Keratinocyte (primary cell): ENCODE results near the gene ZNF749.

Source experiments
- CTCF ChIP-seq, 3 experiments: IDR thresholded peaks in 1 of 3; conservative IDR thresholded peaks in 1 of 3; optimal IDR thresholded peaks in 1 of 3; 2 replicates in 2 of 3; 3 replicates in 1 of 3; pipeline versions ENCODE3 to v1.5.1; 2011; ENCODE audit warnings: low read length in 3 of 3, mild to moderate bottlenecking in 3 of 3, moderate library complexity in 2 of 3, control low read depth in 1 of 3, inconsistent platforms in 1 of 3; ENCODE audit not compliant: insufficient read depth in 2 of 3; ENCODE audit errors: extremely low read depth in 1 of 3
- EZH2 ChIP-seq: IDR thresholded peaks from one replicate; pipeline ENCODE4 v1.6.1; 2012; ENCODE audit warnings: inconsistent platforms, mild to moderate bottlenecking, low read length, moderate library complexity

GRCh38 chr19:57477191-57478008 lies 42.3 kb downstream of the ZNF749 start, which contains the start of gene ZNF772:
- TF ChIP-seq CTCF (optimal IDR thresholded peaks at IDR 0.05 in 1 of 3, IDR thresholded peaks at IDR 0.05 in 1 of 3, conservative IDR thresholded peaks at IDR 0.05 in 1 of 3; ENCODE audit: extremely low read depth in 1 of 3, insufficient read depth in 2 of 3, low read length in 3 of 3) (peak; percentile 61 to 84 (median 77)), EZH2 (no peak)
